ENCODE results near the gene FHIP2A.

The FHIP2A gene

DNA sequence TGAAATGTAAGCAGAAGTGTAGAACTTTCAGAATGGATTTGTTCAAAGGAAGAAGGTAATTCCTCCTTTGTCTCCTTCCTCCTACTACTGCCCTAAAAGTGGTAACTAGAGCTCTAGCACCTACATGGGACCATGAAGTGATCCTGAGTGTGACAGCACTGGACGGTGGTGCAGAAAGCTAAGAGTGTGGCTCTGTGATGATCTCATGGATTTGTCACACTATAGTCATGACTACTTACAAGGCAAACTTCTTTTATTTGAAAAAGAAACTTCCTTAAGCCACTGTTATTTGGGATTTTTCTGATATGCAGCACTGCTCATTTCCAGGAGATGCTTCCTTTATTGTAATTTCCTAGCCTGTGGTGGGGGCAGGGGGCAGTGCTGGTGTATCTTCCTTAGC lies 5.8 kb upstream of the FHIP2A start:
- Histone ChIP-seq H3K9ac (ENCODE audit: low read length) (no peak overlapping the region), H3K4me3 (ENCODE audit: low read depth, low read length, poor library complexity, severe bottlenecking) (no peak overlapping the region), H3K9me3 (ENCODE audit: low read length) (no peaks in the 10 kb centered on the region), H3K4me2 (ENCODE audit: low read length) (no peak overlapping the region), H3F3A (ENCODE audit: insufficient read depth, low read length) (no peaks in the 10 kb centered on the region), H2AFZ (ENCODE audit: low read length) (no peak overlapping the region), H3K27ac (ENCODE audit: low read depth, low read length, poor library complexity, severe bottlenecking) (no peak overlapping the region), H3K79me2 (ENCODE audit: insufficient read depth, low read length) (no peaks in the 10 kb centered on the region), H4K20me1 (ENCODE audit: insufficient read depth, low read length) (no peaks in the 10 kb centered on the region), H3K9me2 (ENCODE audit: low read depth, low read length) (no peaks in the 10 kb centered on the region), H3K36me3 (ENCODE audit: insufficient read depth, low read length) (no peaks in the 10 kb centered on the region), H3K4me1 (ENCODE audit: insufficient read depth, low read length, severe bottlenecking) (no peaks in the 10 kb centered on the region), H3K27me3 (ENCODE audit: insufficient read depth, low read length) (peaks cover 7% of the 10 kb centered on the region; the same call in 1 of the 2 replicates)
- TF ChIP-seq CTCF (IDR thresholded peaks at IDR 0.05; ENCODE audit: low read length) = no peak
- no peak for TF ChIP-seq EZH2 (IDR thresholded peaks at IDR 0.05; ENCODE audit: borderline replicate concordance, low read length)

- Histone ChIP-seq H3K9me3 (ENCODE audit: low read length) (no peaks in the 10 kb centered on the region), H3K9me2 (ENCODE audit: low read depth, low read length) (no peaks in the 10 kb centered on the region), H3F3A (ENCODE audit: insufficient read depth, low read length) (no peaks in the 10 kb centered on the region), H3K9ac (ENCODE audit: low read length) (no peak overlapping the region), H4K20me1 (ENCODE audit: insufficient read depth, low read length) (no peaks in the 10 kb centered on the region), H2AFZ (ENCODE audit: low read length) (no peak overlapping the region), H3K36me3 (ENCODE audit: insufficient read depth, low read length) (no peaks in the 10 kb centered on the region), H3K4me3 (ENCODE audit: low read depth, low read length, poor library complexity, severe bottlenecking) (no peak overlapping the region), H3K4me2 (ENCODE audit: low read length) (no peak overlapping the region), H3K4me1 (ENCODE audit: insufficient read depth, low read length, severe bottlenecking) (peaks cover 3% of the 10 kb centered on the region), H3K27ac (ENCODE audit: low read depth, low read length, poor library complexity, severe bottlenecking) (no peak overlapping the region), H3K79me2 (ENCODE audit: insufficient read depth, low read length) (no peaks in the 10 kb centered on the region), H3K27me3 (ENCODE audit: insufficient read depth, low read length) (peaks cover 7% of the 10 kb centered on the region; the same call in 1 of the 2 replicates)
- TF ChIP-seq EZH2 (IDR thresholded peaks at IDR 0.05; ENCODE audit: borderline replicate concordance, low read length) = no peak
- TF ChIP-seq CTCF (IDR thresholded peaks at IDR 0.05; ENCODE audit: low read length) = no peak
Observed at GRCh38 chr10:114816308-114816707, 5.3 kb upstream of the FHIP2A start.

- Histone ChIP-seq H3K36me3 (ENCODE audit: insufficient read depth, low read length) (no peaks in the 10 kb centered on the region), H3K4me3 (ENCODE audit: low read depth, low read length, poor library complexity, severe bottlenecking) (no peak overlapping the region), H3K4me2 (ENCODE audit: low read length) (no peak overlapping the region), H4K20me1 (ENCODE audit: insufficient read depth, low read length) (no peaks in the 10 kb centered on the region), H3K27me3 (ENCODE audit: insufficient read depth, low read length) (peaks cover 7% of the 10 kb centered on the region; the same call in 1 of the 2 replicates), H3K9me2 (ENCODE audit: low read depth, low read length) (no peaks in the 10 kb centered on the region), H2AFZ (ENCODE audit: low read length) (no peak overlapping the region), H3K9ac (ENCODE audit: low read length) (no peak overlapping the region), H3K4me1 (ENCODE audit: insufficient read depth, low read length, severe bottlenecking) (peaks cover 11% of the 10 kb centered on the region), H3K27ac (ENCODE audit: low read depth, low read length, poor library complexity, severe bottlenecking) (no peak overlapping the region), H3K9me3 (ENCODE audit: low read length) (no peaks in the 10 kb centered on the region), H3F3A (ENCODE audit: insufficient read depth, low read length) (no peaks in the 10 kb centered on the region), H3K79me2 (ENCODE audit: insufficient read depth, low read length) (no peaks in the 10 kb centered on the region)
- TF ChIP-seq CTCF (IDR thresholded peaks at IDR 0.05; ENCODE audit: low read length) (no peak), EZH2 (IDR thresholded peaks at IDR 0.05; ENCODE audit: borderline replicate concordance, low read length) (no peak)
Observed at GRCh38 chr10:114819322-114819721, 2.3 kb upstream of the FHIP2A start.
